Natural killer cell (primary cell): Measurements from ENCODE around the gene NPAT. TPM values are rescaled to one million over a fixed set of nuclear protein-coding genes. Genes with fewer than 3 reads are reported as not detected.

Source experiments
- ATAC-seq, 3 donors: fragments of 150-1000 bp in 2 of 3; fragments of 200-7000 bp in 1 of 3; cut with Tn5 transposase; 1 replicate in 1 of 3; 2 replicates in 2 of 3; pipeline ENCODE4 v1.10.0; 2021; ENCODE audit warnings: mild to moderate bottlenecking in 2 of 3, moderate library complexity in 2 of 3
- DNase-seq, 2 donors: peaks; one replicate each; pipeline versions ENCODE4 v3.0.0 to v3.0.0-alpha.2; 2013 to 2021; ENCODE audit warnings: mixed read lengths in 1 of 2
- H3K27ac ChIP-seq: one replicate; pipeline ENCODE4 v1.5.1; 2013; ENCODE audit warnings: mild to moderate bottlenecking, low read length
- H3K27me3 ChIP-seq: one replicate; pipeline ENCODE4 v1.6.1; 2013; ENCODE audit warnings: low read length; ENCODE audit not compliant: control insufficient read depth, insufficient read depth
- H3K36me3 ChIP-seq: one replicate; pipeline ENCODE4 v1.6.1; 2013; ENCODE audit warnings: low read length; ENCODE audit not compliant: control insufficient read depth, insufficient read depth
- H3K4me1 ChIP-seq: one replicate; pipeline ENCODE4 v1.6.1; 2013; ENCODE audit warnings: low read length; ENCODE audit not compliant: control insufficient read depth, insufficient read depth
- H3K4me3 ChIP-seq: one replicate; pipeline ENCODE4 v1.5.1; 2013; ENCODE audit warnings: low read length
- H3K9me3 ChIP-seq: one replicate; pipeline ENCODE4 v1.6.1; 2013; ENCODE audit warnings: low read length; ENCODE audit not compliant: control insufficient read depth, insufficient read depth
- H3K27ac Mint-ChIP-seq, 2 donors: one replicate each; pipeline ENCODE4 v1.8.0; 2022; ENCODE audit warnings: mild to moderate bottlenecking in 2 of 2, mixed read lengths in 2 of 2, moderate library complexity in 1 of 2
- H3K27me3 Mint-ChIP-seq, 2 donors: one replicate each; pipeline ENCODE4 v1.8.0; 2022; ENCODE audit warnings: low read depth in 2 of 2, mixed read lengths in 2 of 2
- H3K36me3 Mint-ChIP-seq: one replicate; pipeline ENCODE4 v1.8.0; 2022; ENCODE audit warnings: mixed read lengths
- H3K4me1 Mint-ChIP-seq, 2 donors: one replicate each; pipeline ENCODE4 v1.8.0; 2022; ENCODE audit warnings: mixed read lengths in 2 of 2
- H3K4me3 Mint-ChIP-seq: one replicate; pipeline ENCODE4 v1.8.0; 2022; ENCODE audit warnings: mild to moderate bottlenecking, moderate library complexity, mixed read lengths
- H3K9me3 Mint-ChIP-seq, 2 donors: one replicate each; pipeline ENCODE4 v1.8.0; 2022; ENCODE audit warnings: mixed read lengths in 2 of 2
- WGBS: methylation state at CpG from one replicate; pipeline ENCODE4 v1.1.7; 2013; ENCODE audit warnings: missing lambda C conversion rate; ENCODE audit not compliant: insufficient coverage; 5-methylcytosine and 5-hydroxymethylcytosine counted together
- intact Hi-C: fragments of 100-400 bp; cut with micrococcal nuclease; formaldehyde crosslinking; loops from one replicate; pipeline ENCODE4 v1.14.2; 2022
- total RNA-seq, 4 donors: library from RNA; stranded (reverse); fragments of 120-200 nt in 1 of 4; gene quantifications; one replicate each; pipeline versions ENCODE4 v1.2.3 to v1.2.4, GENCODE V29; 2013 to 2022
- TF ChIP-seq, protein P1 (sequence below): fragments of 200-600 bp; IDR thresholded peaks from one replicate; pipeline ENCODE4 v1.8.0; 2022; ENCODE audit warnings: antibody characterized with exemption

The NPAT gene
- total RNA-seq, 3 donors from 2014 or later (not counting 1 experiment from before 2014, with no cell fraction given), result 34.8 to 42.6 (median 36.1) TPM

DNA sequence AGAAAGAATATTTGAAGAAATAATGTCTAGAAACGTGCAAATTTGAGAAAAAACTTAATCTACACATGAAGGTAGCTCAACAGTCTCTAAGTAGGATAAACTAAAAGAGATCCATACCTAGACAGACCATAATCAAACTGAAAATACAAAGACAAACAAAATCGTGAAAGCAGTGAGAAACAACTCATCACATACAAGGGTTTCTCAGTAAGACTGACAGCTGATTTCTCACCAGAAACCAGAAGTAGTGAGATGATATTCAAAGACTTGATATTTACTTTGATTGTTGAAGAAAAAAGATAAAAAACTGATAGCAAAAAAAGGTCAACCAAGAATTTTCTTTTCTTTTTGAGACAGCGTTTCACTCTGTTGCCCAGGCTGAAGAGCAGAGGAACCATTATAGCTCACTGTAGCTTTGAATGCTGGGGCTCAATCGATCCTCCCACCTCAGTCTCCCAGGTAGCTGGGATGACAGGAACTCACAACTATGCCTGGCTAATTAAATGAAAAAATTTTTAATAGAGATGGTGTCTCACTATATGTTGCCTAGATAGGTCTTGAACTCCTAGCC is 17.4 kb downstream of the NPAT start:
- Histone ChIP-seq H3K9me3 (peaks cover 14% of the 10 kb centered on the region), H3K27ac (no peak overlapping the region), H3K4me1 (no peaks in the 10 kb centered on the region), H3K4me3 (no peak overlapping the region), H3K27me3 (no peaks in the 10 kb centered on the region), H3K36me3 (peaks cover 61% of the 10 kb centered on the region)
- 75% methylated on average over 1 of the region's 4 CpGs for WGBS
- Mint-ChIP-seq H3K27me3 (no peaks in the 10 kb centered on the region), H3K36me3 (peaks cover 13% of the 10 kb centered on the region), H3K27ac (no peak overlapping the region), H3K9me3 (peaks cover 0 to 2% of the 10 kb centered on the region in 2 donors), H3K4me3 (no peak overlapping the region), H3K4me1 (peaks cover 24 to 28% of the 10 kb centered on the region in 2 donors)
- intact Hi-C loops, result no loop called here
- DNase-seq (no peak), ATAC-seq (no peak)
- TF ChIP-seq, protein P1, sequence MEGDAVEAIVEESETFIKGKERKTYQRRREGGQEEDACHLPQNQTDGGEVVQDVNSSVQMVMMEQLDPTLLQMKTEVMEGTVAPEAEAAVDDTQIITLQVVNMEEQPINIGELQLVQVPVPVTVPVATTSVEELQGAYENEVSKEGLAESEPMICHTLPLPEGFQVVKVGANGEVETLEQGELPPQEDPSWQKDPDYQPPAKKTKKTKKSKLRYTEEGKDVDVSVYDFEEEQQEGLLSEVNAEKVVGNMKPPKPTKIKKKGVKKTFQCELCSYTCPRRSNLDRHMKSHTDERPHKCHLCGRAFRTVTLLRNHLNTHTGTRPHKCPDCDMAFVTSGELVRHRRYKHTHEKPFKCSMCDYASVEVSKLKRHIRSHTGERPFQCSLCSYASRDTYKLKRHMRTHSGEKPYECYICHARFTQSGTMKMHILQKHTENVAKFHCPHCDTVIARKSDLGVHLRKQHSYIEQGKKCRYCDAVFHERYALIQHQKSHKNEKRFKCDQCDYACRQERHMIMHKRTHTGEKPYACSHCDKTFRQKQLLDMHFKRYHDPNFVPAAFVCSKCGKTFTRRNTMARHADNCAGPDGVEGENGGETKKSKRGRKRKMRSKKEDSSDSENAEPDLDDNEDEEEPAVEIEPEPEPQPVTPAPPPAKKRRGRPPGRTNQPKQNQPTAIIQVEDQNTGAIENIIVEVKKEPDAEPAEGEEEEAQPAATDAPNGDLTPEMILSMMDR, result no peak

- peaks cover 0 to 2% of the 10 kb centered on the region in 2 donors for H3K9me3 Mint-ChIP-seq
- intact Hi-C loops, result no loop called here
- no peaks in the 10 kb centered on the region for H3K27me3 ChIP-seq
- 96% methylated on average over 9 of the region's 9 CpGs for whole genome bisulfite sequencing
- H3K4me1 Mint-ChIP-seq, result peaks cover 31 to 34% of the 10 kb centered on the region in 2 donors
- no peak overlapping the region for H3K27ac ChIP-seq
- no peaks in the 10 kb centered on the region for H3K27me3 Mint-ChIP-seq
- H3K36me3 Mint-ChIP-seq, result peaks cover 13% of the 10 kb centered on the region
- H3K27ac Mint-ChIP-seq, result no peak overlapping the region
- H3K4me3 Mint-ChIP-seq, result no peak overlapping the region
- no peak overlapping the region for H3K4me3 ChIP-seq
- TF ChIP-seq, protein P1, result no peak
- H3K4me1 ChIP-seq, result no peaks in the 10 kb centered on the region
- peaks cover 14% of the 10 kb centered on the region for H3K9me3 ChIP-seq
- DNase-seq (no peak), ATAC-seq (no peak)
- H3K36me3 ChIP-seq, result peaks cover 58% of the 10 kb centered on the region
These were observed 18.1 kb downstream of the NPAT start for GRCh38 chr11:108204376-108204775.

DNA sequence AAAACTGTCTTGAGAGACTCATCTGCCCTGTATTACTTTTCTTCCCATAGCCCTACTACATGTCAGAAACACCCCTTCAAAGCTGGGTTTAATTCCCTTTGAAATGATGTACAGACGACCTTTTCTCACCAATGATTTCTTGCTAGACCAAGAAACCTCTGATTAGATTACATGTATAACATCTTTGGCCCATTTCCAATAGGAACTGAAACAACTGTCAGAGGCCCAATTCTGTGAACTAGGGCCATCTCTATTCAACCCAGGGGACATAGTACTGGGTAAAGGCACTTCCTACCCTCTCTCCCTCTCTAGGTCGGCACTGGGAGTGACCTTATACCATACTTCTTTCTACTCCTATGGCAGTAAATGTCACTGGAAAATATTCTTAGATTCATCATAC is 19.4 kb downstream of the NPAT start:
- Histone ChIP-seq H3K36me3 (peaks cover 51% of the 10 kb centered on the region), H3K9me3 (peaks cover 14% of the 10 kb centered on the region), H3K4me3 (no peak overlapping the region), H3K4me1 (no peaks in the 10 kb centered on the region), H3K27me3 (no peaks in the 10 kb centered on the region), H3K27ac (no peak overlapping the region)
- TF ChIP-seq, protein P1, result no peak
- 63% methylated on average over 2 of the region's 2 CpGs for WGBS
- DNase-seq (no peak), ATAC-seq (no peak)
- peaks cover 0 to 2% of the 10 kb centered on the region in 2 donors for H3K9me3 Mint-ChIP-seq
- intact Hi-C loops, result no loop called here
- H3K27me3 Mint-ChIP-seq, result no peaks in the 10 kb centered on the region
- H3K4me1 Mint-ChIP-seq, result peaks cover 37 to 43% of the 10 kb centered on the region in 2 donors
- no peak overlapping the region for H3K4me3 Mint-ChIP-seq
- H3K27ac Mint-ChIP-seq, result peak overlapping the region; percentile 39 to 57
- H3K36me3 Mint-ChIP-seq, result peaks cover 9% of the 10 kb centered on the region
